GM18519 (cell line): ENCODE results near the gene MFAP3.
"Not testable (repeated sequence)": the region's sequence is repeated elsewhere in the genome, so short reads cannot be mapped to it uniquely, and the experiment has no call there.

ENCODE experiments used
- ATAC-seq: cut with Tn5 transposase; IDR thresholded peaks from one replicate; pipeline ENCODE4 v1.9.1; 2021; ENCODE audit warnings: mild to moderate bottlenecking, moderate library complexity; ENCODE audit not compliant: unreplicated experiment, low FRiP score

MFAP3 gene

GRCh38 chr5:154047324-154047723 is 8.6 kb downstream of the MFAP3 start:
- no peak for ATAC-seq

GRCh38 chr5:154049636-154050035 is 10.9 kb downstream of the MFAP3 start:
- no peak for ATAC-seq

GRCh38 chr5:154053468-154053867 is 14.7 kb downstream of the MFAP3 start:
- ATAC-seq: no peak

- ATAC-seq: no peak
These were observed 16.4 kb downstream of the MFAP3 start for GRCh38 chr5:154055201-154055600.

- ATAC-seq: peak; percentile 50
These were observed 19.6 kb downstream of the MFAP3 start for GRCh38 chr5:154058055-154059038.

- ATAC-seq: peak; percentile 49
These were observed 20.3 kb downstream of the MFAP3 start for GRCh38 chr5:154059039-154059430.

- no peak for ATAC-seq
These were observed 20.8 kb downstream of the MFAP3 start for GRCh38 chr5:154059583-154059982.

- ATAC-seq: no peak
These were observed 21.8 kb downstream of the MFAP3 start for GRCh38 chr5:154060606-154061005.

- no peak for ATAC-seq
These were observed 24.6 kb downstream of the MFAP3 start for GRCh38 chr5:154063372-154063771.

- no peak for ATAC-seq
These were observed 27.2 kb downstream of the MFAP3 start for GRCh38 chr5:154065971-154066370.

GRCh38 chr5:154069854-154070253 is 31.1 kb downstream of the MFAP3 start:
- not testable (repeated sequence) for ATAC-seq

- no peak for ATAC-seq
These were observed 33.1 kb downstream of the MFAP3 start for GRCh38 chr5:154071799-154072413.

GRCh38 chr5:154072414-154073171 is 33.8 kb downstream of the MFAP3 start:
- ATAC-seq: peak; percentile 94

- no peak for ATAC-seq
These were observed 37.6 kb downstream of the MFAP3 start for GRCh38 chr5:154076240-154076922.

- no peak for ATAC-seq
These were observed 38.9 kb downstream of the MFAP3 start for GRCh38 chr5:154077696-154078095.

- ATAC-seq: no peak
These were observed 39.5 kb downstream of the MFAP3 start for GRCh38 chr5:154078272-154078671.

- no peak for ATAC-seq
These were observed 42.5 kb downstream of the MFAP3 start for GRCh38 chr5:154081246-154081645.

GRCh38 chr5:154084062-154084639 is 45.4 kb downstream of the MFAP3 start:
- no peak for ATAC-seq

GRCh38 chr5:154086146-154086545 is 47.4 kb downstream of the MFAP3 start:
- no peak for ATAC-seq

- ATAC-seq: no peak
These were observed 47.9 kb downstream of the MFAP3 start for GRCh38 chr5:154086641-154087040.
